Measurements from ENCODE around the gene SNCG. TPM values are rescaled to one million over a fixed set of nuclear protein-coding genes. Genes with fewer than 3 reads are reported as not detected.
A peak's percentile ranks its signal among the peaks of the same experiment; 100 is the strongest.

The SNCG gene
- total RNA-seq (2021) (99.4 and 144 TPM in 2 replicates), Bru-seq, nascent RNA (percentile 55 among the genes with signal in this experiment), BruChase-seq, experiment 1, labeled RNA remaining after a 2-hour chase (percentile 59 among the genes with signal in this experiment), BruChase-seq, experiment 2, labeled RNA remaining after a 6-hour chase (percentile 75 among the genes with signal in this experiment)
- long read RNA-seq, transcript SNCG-204 (4 exons, 794 nt): minor isoform, 53 of 144 reads
- long read RNA-seq, transcript SNCG-202 (5 exons, 701 nt): major isoform, 61 of 144 reads
- long read RNA-seq, transcript SNCG-203 (4 exons, 641 nt): minor isoform, 6 of 144 reads
- long read RNA-seq, partial matches to known transcripts: 15 of 144 reads
- long read RNA-seq, other reads (novel, unspliced or antisense): 9 of 144 reads

DNA sequence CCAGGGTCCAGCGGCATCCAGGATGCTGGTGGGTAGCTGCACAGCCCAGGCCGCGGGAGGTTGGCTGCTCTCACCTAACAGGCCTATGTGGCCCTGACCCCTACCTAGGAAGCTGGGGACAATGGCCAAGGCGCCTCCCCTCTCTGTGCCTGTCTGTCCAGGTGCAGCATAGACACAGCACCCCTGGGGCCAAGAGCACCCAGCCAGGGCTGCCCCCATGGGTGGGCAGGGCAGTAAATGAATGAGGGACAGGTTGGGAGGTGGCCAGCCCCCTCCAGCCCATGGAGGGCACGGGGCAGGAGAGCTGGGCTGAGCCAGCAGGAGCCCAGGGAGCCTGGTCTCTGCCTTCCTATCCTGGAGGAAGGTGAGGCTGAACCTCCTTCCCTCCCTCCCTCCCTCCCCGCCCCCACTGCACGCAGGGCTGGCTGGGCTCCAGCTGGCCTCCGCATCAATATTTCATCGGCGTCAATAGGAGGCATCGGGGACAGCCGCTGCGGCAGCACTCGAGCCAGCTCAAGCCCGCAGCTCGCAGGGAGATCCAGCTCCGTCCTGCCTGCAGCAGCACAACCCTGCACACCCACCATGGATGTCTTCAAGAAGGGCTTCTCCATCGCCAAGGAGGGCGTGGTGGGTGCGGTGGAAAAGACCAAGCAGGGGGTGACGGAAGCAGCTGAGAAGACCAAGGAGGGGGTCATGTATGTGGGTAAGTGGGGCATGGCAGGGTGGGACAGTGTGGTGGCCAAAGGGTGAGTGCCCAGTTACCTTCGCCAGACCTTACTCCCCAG is at the start of gene SNCG:
Gene SNCG (plus strand): TSS at position 484 of the 785 bp plus-strand sequence. CDS start 99 bp downstream, at position 583.
- Histone ChIP-seq H3K36me3 (ENCODE audit: low read depth) (no peaks in the 10 kb centered on the region), H3K27me3 (ENCODE audit: insufficient read depth, low read depth) (no peaks in the 10 kb centered on the region), H3K4me2 (peak within 1 kb of the TSS; percentile 87), H3F3A (ENCODE audit: insufficient read depth, low read depth) (peaks cover 11% of the 10 kb centered on the region), H2AFZ (peak within 1 kb of the TSS; percentile 75; the same call in 1 of the 2 replicates), H3K4me1 (replicated peaks; ENCODE audit: insufficient read depth) (peaks cover 61% of the 10 kb centered on the region), H3K27ac (peak within 1 kb of the TSS; percentile 80), H3K79me2 (ENCODE audit: low read depth) (no peaks in the 10 kb centered on the region), H3K9me3 (ENCODE audit: insufficient read depth, low read depth) (no peaks in the 10 kb centered on the region), H3K9me2 (ENCODE audit: insufficient read depth) (no peaks in the 10 kb centered on the region), H4K20me1 (ENCODE audit: insufficient read depth) (no peaks in the 10 kb centered on the region), H3K4me3 (peak within 1 kb of the TSS; percentile 72)
- CTCF ChIA-PET: interaction anchor here (0.5 to 1.5 kb wide), 2 partner anchors 11 to 13 kb away, joined by 4 read pairs; no protein-coding TSS in a partner anchor
- TF ChIP-seq, protein P1, sequence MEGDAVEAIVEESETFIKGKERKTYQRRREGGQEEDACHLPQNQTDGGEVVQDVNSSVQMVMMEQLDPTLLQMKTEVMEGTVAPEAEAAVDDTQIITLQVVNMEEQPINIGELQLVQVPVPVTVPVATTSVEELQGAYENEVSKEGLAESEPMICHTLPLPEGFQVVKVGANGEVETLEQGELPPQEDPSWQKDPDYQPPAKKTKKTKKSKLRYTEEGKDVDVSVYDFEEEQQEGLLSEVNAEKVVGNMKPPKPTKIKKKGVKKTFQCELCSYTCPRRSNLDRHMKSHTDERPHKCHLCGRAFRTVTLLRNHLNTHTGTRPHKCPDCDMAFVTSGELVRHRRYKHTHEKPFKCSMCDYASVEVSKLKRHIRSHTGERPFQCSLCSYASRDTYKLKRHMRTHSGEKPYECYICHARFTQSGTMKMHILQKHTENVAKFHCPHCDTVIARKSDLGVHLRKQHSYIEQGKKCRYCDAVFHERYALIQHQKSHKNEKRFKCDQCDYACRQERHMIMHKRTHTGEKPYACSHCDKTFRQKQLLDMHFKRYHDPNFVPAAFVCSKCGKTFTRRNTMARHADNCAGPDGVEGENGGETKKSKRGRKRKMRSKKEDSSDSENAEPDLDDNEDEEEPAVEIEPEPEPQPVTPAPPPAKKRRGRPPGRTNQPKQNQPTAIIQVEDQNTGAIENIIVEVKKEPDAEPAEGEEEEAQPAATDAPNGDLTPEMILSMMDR (conservative IDR thresholded peaks at IDR 0.05): no peak
- TF ChIP-seq EZH2 (IDR thresholded peaks at IDR 0.05; ENCODE audit: low read depth): no peak
- POLR2A ChIA-PET (ENCODE audit: unreplicated experiment): interaction anchor here (0.5 to 0.9 kb wide), 5 partner anchors 8 to 137 kb away, joined by 3 to 6 read pairs (median 3); no protein-coding TSS in a partner anchor
- BruUV-seq (replicated peaks): no TSS peak
- no peak for DNase-seq
- intact Hi-C loops (cut with micrococcal nuclease; ENCODE audit: unreplicated experiment): loop anchor here (5.0 kb wide), 1 partner anchor 556 kb away; no protein-coding TSS in a partner anchor

DNA sequence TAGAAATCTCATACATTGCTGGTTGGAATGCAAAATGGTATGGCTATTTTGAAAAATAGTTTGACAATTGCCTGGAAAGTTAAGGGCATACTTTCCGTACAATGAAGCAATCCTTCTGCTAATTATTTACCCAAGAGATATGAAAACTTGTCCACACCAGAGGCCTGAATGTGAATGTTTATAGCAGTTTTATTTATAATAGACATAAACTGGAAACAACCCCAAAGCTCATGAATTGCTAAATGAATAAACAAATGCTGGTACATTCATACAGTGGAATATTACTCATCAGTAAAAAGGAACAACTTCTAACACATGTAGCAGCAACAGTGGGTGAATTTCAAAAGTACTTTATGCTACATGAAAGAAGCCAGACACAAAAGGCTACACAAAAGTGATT is 43.7 kb upstream of the SNCG start:
- H3K36me3 ChIP-seq (ENCODE audit: low read depth): peaks cover 4% of the 10 kb centered on the region; the same call in 1 of the 2 replicates
- H3K79me2 ChIP-seq (ENCODE audit: low read depth): no peaks in the 10 kb centered on the region
- no peaks in the 10 kb centered on the region for H3K9me3 ChIP-seq (ENCODE audit: insufficient read depth, low read depth)
- no TSS peak for BruUV-seq (replicated peaks)
- no peaks in the 10 kb centered on the region for H3K4me1 ChIP-seq (replicated peaks; ENCODE audit: insufficient read depth)
- intact Hi-C loops (cut with micrococcal nuclease; ENCODE audit: unreplicated experiment): no loop called here
- H3K4me3 ChIP-seq: no peak overlapping the region
- DNase-seq: no peak
- CTCF ChIA-PET: no interaction called here
- H3F3A ChIP-seq (ENCODE audit: insufficient read depth, low read depth): no peaks in the 10 kb centered on the region; the same call in 1 of the 2 replicates
- no peak overlapping the region for H3K4me2 ChIP-seq
- POLR2A ChIA-PET (ENCODE audit: unreplicated experiment): no interaction called here
- no peak overlapping the region for H3K27ac ChIP-seq
- no peaks in the 10 kb centered on the region for H3K27me3 ChIP-seq (ENCODE audit: insufficient read depth, low read depth)
- TF ChIP-seq, protein P1 (conservative IDR thresholded peaks at IDR 0.05): no peak
- TF ChIP-seq EZH2 (IDR thresholded peaks at IDR 0.05; ENCODE audit: low read depth): no peak
- no peaks in the 10 kb centered on the region for H3K9me2 ChIP-seq (ENCODE audit: insufficient read depth)
- no peaks in the 10 kb centered on the region for H4K20me1 ChIP-seq (ENCODE audit: insufficient read depth)
- H2AFZ ChIP-seq: no peak overlapping the region

DNA sequence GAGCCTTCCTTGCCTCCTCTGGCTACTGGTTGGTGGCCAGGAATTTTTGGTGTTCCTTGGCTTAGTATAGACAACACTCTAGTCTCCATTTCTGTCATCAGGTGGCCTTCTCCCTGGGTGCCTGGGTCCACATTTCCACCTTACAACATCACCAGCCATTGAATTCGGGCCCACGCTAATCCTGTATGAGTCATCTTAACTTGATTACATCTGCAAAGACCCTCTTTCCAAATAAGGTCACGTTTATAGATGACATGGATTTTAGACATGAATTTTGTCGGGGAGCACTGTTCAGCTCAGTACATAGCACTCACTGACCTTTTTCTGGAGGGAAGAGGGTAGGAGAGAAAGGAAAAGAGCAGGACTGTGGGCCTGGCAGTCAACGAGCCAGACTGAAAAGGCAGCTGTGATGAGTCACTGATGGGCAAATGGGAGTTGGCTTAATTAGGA is 40.4 kb upstream of the SNCG start:
- no peak overlapping the region for H2AFZ ChIP-seq
- H3K27me3 ChIP-seq (ENCODE audit: insufficient read depth, low read depth): no peaks in the 10 kb centered on the region
- H3K9me3 ChIP-seq (ENCODE audit: insufficient read depth, low read depth): no peaks in the 10 kb centered on the region
- no peak overlapping the region for H3K27ac ChIP-seq
- H4K20me1 ChIP-seq (ENCODE audit: insufficient read depth): no peaks in the 10 kb centered on the region
- intact Hi-C loops (cut with micrococcal nuclease; ENCODE audit: unreplicated experiment): no loop called here
- no peaks in the 10 kb centered on the region for H3K4me1 ChIP-seq (replicated peaks; ENCODE audit: insufficient read depth)
- POLR2A ChIA-PET (ENCODE audit: unreplicated experiment): interaction anchor here (0.6 kb wide), 1 partner anchor 24 kb away, joined by 5 read pairs; no protein-coding TSS in a partner anchor
- H3K79me2 ChIP-seq (ENCODE audit: low read depth): no peaks in the 10 kb centered on the region
- CTCF ChIA-PET: interaction anchor here (0.7 kb wide), 2 partner anchors 64 to 573 kb away, joined by 4 to 5 read pairs; no protein-coding TSS in a partner anchor
- H3K4me3 ChIP-seq: no peak overlapping the region
- H3K9me2 ChIP-seq (ENCODE audit: insufficient read depth): no peaks in the 10 kb centered on the region
- BruUV-seq (replicated peaks): no TSS peak
- H3K4me2 ChIP-seq: no peak overlapping the region
- H3F3A ChIP-seq (ENCODE audit: insufficient read depth, low read depth): no peaks in the 10 kb centered on the region; the same call in 1 of the 2 replicates
- no peaks in the 10 kb centered on the region for H3K36me3 ChIP-seq (ENCODE audit: low read depth)
- no peak for DNase-seq
- TF ChIP-seq EZH2 (IDR thresholded peaks at IDR 0.05; ENCODE audit: low read depth): no peak
- TF ChIP-seq, protein P1 (conservative IDR thresholded peaks at IDR 0.05): no peak

Data from PC-9 (cell line).